22Rv1 (cell line): ENCODE results near the gene CUL5.
"Not testable (repeated sequence)": the region's sequence is repeated elsewhere in the genome, so short reads cannot be mapped to it uniquely, and the experiment has no call there.

Source experiments
- H3K27ac ChIP-seq: fragments of 450-650 bp; 2 replicates; pipeline ENCODE4 v1.5.1; 2017
- CTCF ChIP-seq: fragments of 450-650 bp; IDR thresholded peaks from 2 replicates; pipeline ENCODE4 v1.5.1; 2017; ENCODE audit warnings: mild to moderate bottlenecking
- ZFX ChIP-seq: fragments of 450-650 bp; IDR thresholded peaks from 2 replicates; pipeline ENCODE4 v1.6.1; 2017; ENCODE audit warnings: antibody characterized with exemption, borderline replicate concordance

The CUL5 gene

DNA sequence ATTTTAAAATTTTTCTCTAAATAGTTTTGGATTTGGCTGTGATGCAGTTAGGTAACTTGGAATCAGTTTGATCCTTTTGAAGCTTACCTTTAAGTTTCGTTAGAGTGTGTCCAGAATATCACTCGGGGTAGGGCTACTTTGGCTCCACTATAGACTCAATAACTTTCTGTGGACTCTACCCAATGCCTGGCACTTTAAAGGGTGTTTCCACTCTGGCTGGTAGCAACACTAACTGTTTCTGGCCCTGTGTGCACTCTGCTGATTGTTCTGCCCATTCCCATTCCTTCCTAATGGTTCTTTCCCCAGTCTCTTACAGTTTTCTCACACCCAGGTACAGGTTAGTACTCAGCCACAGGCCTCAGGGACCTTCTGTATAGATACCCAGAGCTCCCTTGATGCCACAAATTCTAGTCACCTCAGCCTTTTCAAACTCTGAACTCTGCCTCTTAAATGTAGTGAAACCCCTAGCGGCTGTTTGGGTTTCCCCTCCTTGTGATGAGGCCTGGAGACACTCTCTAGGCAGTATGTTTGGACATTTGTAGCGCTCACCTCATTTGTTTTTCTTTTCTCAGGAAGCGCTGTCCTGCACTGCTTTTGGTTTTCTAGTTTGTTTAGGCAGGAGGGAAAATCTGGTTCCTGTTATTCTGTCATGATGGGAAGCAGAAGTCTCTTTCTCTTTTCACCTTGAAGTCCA, 16.8 kb downstream of the CUL5 start:
- no peak overlapping the region for H3K27ac ChIP-seq
- no peak for TF ChIP-seq ZFX
- TF ChIP-seq CTCF: no peak

DNA sequence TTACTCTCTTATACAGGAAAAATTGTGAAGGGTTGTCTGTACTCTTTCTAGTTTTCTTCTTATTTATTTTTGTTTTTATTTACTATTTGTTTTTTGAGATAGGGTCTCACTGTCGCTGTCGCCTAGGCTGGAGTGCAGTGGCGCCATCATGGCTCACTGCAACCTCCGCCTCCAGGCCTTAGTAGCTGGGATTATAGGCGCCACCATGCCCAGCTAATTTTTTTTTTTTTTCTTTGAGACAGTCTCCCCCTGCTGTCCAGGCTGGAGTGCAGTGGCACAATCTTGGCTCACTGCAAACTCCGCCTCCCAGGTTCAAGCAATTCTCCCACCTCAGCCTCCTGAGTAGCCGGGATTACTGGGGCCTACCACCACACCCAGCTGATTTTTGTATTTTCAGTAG, 18.4 kb downstream of the CUL5 start:
- H3K27ac ChIP-seq: no peak overlapping the region
- TF ChIP-seq ZFX (no peak), CTCF (peak; percentile 37)

- H3K27ac ChIP-seq: not testable (repeated sequence)
These were observed 20.2 kb downstream of the CUL5 start for GRCh38 chr11:108028822-108029441.

DNA sequence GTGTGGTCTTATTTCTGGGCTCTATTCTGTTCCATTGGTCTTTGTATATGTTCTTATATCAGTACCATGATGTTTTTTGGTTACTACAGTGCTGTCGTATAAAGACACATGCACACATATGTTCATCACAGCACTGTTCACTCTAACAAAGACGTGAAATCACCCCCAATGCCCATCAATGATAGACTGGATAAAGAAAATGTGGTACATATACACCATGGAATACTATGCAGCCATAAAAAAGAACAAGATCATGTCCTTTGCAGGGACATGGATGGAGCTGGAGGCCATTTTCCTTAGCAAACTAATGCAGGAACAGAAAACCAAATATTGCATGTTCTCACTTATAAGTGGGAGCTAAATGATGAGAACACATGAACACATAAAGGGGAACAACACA, 22.9 kb downstream of the CUL5 start:
- not testable (repeated sequence) for H3K27ac ChIP-seq

- no peak for TF ChIP-seq ZFX
- no peak for TF ChIP-seq CTCF
- no peak overlapping the region for H3K27ac ChIP-seq
These were observed 24.1 kb downstream of the CUL5 start for GRCh38 chr11:108032800-108033199.

GRCh38 chr11:108034034-108034433, 25.3 kb downstream of the CUL5 start:
- no peak overlapping the region for H3K27ac ChIP-seq
- no peak for TF ChIP-seq ZFX
- TF ChIP-seq CTCF: no peak

DNA sequence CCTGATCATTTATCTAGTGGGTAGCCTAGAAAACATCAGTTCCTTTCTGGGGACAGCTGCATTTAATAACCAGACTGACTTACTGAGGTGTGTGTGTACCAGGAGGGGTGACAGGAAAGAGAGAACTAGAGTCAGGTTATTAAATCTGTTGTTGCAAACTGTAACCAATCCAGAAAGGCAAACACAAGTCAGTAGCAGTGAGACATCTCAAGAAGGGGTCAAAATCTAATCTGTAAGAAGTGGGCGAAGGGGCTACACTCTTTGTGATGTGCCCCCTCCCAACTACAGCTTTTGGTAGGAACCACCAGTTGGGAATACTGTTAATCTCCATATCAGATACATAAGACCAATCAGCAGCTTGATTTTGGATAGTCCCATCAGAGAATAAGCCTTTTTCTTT, 26.3 kb downstream of the CUL5 start:
- H3K27ac ChIP-seq: no peak overlapping the region
- TF ChIP-seq CTCF: no peak
- TF ChIP-seq ZFX: no peak

DNA sequence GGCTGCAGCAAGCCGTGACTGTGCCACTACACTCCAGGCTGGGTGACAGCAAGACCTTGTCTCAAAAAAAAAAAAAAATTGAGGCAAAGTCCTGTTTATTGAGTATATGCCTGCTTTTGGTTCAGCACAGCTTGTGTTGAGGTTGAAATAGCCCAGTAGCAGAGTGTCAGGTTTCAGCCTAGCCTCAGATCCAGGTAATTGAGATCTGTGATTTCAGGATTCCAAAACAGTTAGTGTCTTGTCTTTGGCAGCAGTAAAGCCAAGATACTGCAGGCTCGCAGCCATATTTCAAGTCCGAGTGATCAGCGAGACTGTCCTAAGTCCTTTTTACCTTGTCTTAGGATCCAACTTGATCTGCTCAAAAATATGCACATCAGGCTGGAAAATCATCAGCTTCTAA, 27.0 kb downstream of the CUL5 start:
- H3K27ac ChIP-seq: no peak overlapping the region
- no peak for TF ChIP-seq CTCF
- TF ChIP-seq ZFX: no peak
